ENCODE results near the gene GNB3. TPM values are rescaled to one million over a fixed set of nuclear protein-coding genes. Genes with fewer than 3 reads are reported as not detected.

Gene GNB3
- total RNA-seq (2021; ENCODE audit: unreplicated experiment) = 8.7 TPM
- polyA plus RNA-seq (2012) = 8.5 and 9.8 TPM in 2 replicates
- Bru-seq, nascent RNA = percentile 49 among the genes with signal in this experiment
- BruChase-seq, experiment 1, labeled RNA remaining after a 6-hour chase = percentile 67 among the genes with signal in this experiment
- percentile 65 among the genes with signal in this experiment for BruChase-seq, experiment 2, labeled RNA remaining after a 2-hour chase
- long read RNA-seq, partial matches to known transcripts = 3 of 6 reads
- long read RNA-seq, other reads (novel, unspliced or antisense) = 3 of 6 reads

DNA sequence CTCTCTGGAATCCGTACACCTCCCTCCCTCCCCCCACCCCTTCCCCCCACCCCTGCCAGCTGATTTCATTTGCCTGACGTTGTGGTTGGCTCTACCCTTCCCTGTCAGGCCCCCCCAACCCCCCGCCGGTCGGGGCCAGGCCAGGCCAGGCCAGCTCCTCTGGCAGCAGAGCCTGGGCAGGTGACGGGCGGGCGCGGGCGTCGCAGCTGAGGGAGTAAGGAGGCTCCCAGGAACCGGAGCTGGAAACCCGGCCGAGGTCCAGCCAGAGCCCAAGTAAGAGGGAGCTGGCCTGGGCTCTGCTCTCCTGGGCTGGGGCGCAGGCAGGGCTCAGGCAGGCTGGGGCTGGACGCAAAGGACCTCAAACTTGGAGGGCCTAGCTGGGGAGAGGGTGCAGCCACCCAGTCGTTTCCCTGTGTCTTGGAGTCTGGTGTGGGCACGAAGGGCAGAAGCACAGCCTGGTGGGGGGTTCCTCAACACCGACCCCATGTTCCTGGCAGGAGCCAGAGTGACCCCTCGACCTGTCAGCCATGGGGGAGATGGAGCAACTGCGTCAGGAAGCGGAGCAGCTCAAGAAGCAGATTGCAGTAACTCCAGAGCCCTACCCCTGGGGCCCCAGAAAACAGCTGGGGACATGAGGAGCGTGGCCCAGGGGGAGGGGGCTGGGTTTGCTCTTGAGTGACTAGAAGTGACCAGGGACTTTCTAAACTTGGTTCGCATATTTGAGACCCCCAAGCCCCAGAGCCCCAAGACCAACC lies at the start of gene GNB3:
TSS of gene GNB3 (plus strand) at position 165 of the 755 bp plus-strand sequence. CDS start at position 528, 363 bp downstream.
- DNase-seq (ENCODE audit: low read depth, low spot score) (no peak), ATAC-seq (no peak)
- TF ChIP-seq SRF (IDR thresholded peaks at IDR 0.05; ENCODE audit: low read depth) (no peak), TCF7L2 (IDR thresholded peaks at IDR 0.05; ENCODE audit: borderline replicate concordance, extremely low read depth, insufficient read depth, insufficient read length) (no peak), ZFX (IDR thresholded peaks at IDR 0.05) (no peak), REST (IDR thresholded peaks at IDR 0.05; ENCODE audit: low read depth) (no peak)
- no peak within 1 kb of the TSS for H3K4me2 ChIP-seq (ENCODE audit: low read length)
- intact Hi-C loops (cut with micrococcal nuclease) = no loop called here
- no peaks in the 10 kb centered on the region for H3K27me3 ChIP-seq (ENCODE audit: insufficient read depth, low read length)
- H3K9ac ChIP-seq (ENCODE audit: low read length) = no peak within 1 kb of the TSS
- no TSS peak for BruUV-seq (replicated peaks)
- H2AFZ ChIP-seq (ENCODE audit: low read depth, low read length, poor library complexity, severe bottlenecking) = no peak within 1 kb of the TSS
- no peaks in the 10 kb centered on the region for H4K20me1 ChIP-seq (ENCODE audit: insufficient read depth)
- H3K4me3 ChIP-seq (replicated peaks in 1 of 2; ENCODE audit: low read depth in 1 of 2, low read length in 2 of 2) = no peak within 1 kb of the TSS
- peaks cover 10 to 15% of the 10 kb centered on the region in 2 experiments; a peak in 3 of 4 replicates for H3K36me3 ChIP-seq (ENCODE audit: control insufficient read depth in 1 of 2, insufficient read depth in 2 of 2, low read length in 2 of 2)
- H3K27ac ChIP-seq (ENCODE audit: low read depth, low read length) = no peak within 1 kb of the TSS
- ChIA-PET RAD21 (ENCODE audit: low non-redundant PET in 1 of 2, low total read pairs in 2 of 2, uncharacterized antibody in 2 of 2, unreplicated experiment in 2 of 2) (no interaction called here), POLR2A (interaction anchor here (1.4 to 4.4 kb wide), 2 partner anchors 11 kb away, joined by 3 to 19 read pairs; partner anchors contain the start of genes CDCA3 and USP5), CTCF (no interaction called here)
- H3K4me1 ChIP-seq (ENCODE audit: control insufficient read depth in 1 of 2, insufficient read depth in 2 of 2, low read length in 2 of 2) = peaks cover 0 to 2% of the 10 kb centered on the region in 2 experiments; a peak in 2 of 4 replicates
- no peaks in the 10 kb centered on the region for H3K79me2 ChIP-seq (ENCODE audit: insufficient read depth, low read length)
- no peaks in the 10 kb centered on the region for H3K9me3 ChIP-seq (ENCODE audit: control insufficient read depth in 1 of 2, insufficient read depth in 1 of 2, low read depth in 1 of 2, low read length in 2 of 2)
- H3K9me2 ChIP-seq (ENCODE audit: insufficient read depth) = no peaks in the 10 kb centered on the region

Measured in HCT116 (cell line).